PC-9 (cell line): ENCODE measurements around the gene PPP1R7. TPM values are rescaled to one million over a fixed set of nuclear protein-coding genes. Genes with fewer than 3 reads are reported as not detected.

Source experiments
- BruUV-seq: library from RNA; stranded (reverse); fragments of 400-500 nt; replicated peaks from 2 replicates; lab custom pipeline; 2021; lab: Mats Ljungman, UMichigan
- CTCF ChIA-PET: fragments of 300-600 bp; sonication (Branson Sonifier 250); formaldehyde crosslinking; loops from one replicate; lab custom pipeline; 2022; ENCODE audit warnings: antibody characterized with exemption; lab: Charles Lee
- POLR2A ChIA-PET: fragments of 300-600 bp; sonication (Branson Sonifier 250); formaldehyde crosslinking; loops from one replicate; lab custom pipeline; 2022; ENCODE audit warnings: antibody characterized with exemption; ENCODE audit not compliant: unreplicated experiment; lab: Charles Lee
- DNase-seq, 2 experiments: peaks; one replicate each; pipeline versions ENCODE4 v3.0.0 to v3.0.0-alpha.2; 2015 to 2022; ENCODE audit warnings: mixed read lengths in 1 of 2
- H2AFZ ChIP-seq: fragments of 200-600 bp; sonication (generic); 2 replicates; pipeline ENCODE4 v1.8.1; 2017; ENCODE audit warnings: antibody characterized with exemption
- H3F3A ChIP-seq: fragments of 200-600 bp; sonication (generic); 2 replicates; pipeline ENCODE4 v1.8.1; 2017; ENCODE audit warnings: antibody characterized with exemption, mild to moderate bottlenecking, low read depth; ENCODE audit not compliant: insufficient read depth
- H3K27ac ChIP-seq: fragments of 200-600 bp; sonication (generic); 2 replicates; pipeline ENCODE4 v1.6.1; 2016; ENCODE audit warnings: mixed run types
- H3K27me3 ChIP-seq: fragments of 200-600 bp; sonication (generic); 2 replicates; pipeline ENCODE4 v1.6.1; 2016; ENCODE audit warnings: low read depth, mixed run types; ENCODE audit not compliant: insufficient read depth
- H3K36me3 ChIP-seq: fragments of 200-600 bp; sonication (generic); 2 replicates; pipeline ENCODE4 v1.6.1; 2016; ENCODE audit warnings: low read depth, mixed run types
- H3K4me1 ChIP-seq: fragments of 200-600 bp; sonication (generic); replicated peaks from 2 replicates; pipeline ENCODE4 v1.6.1; 2016; ENCODE audit warnings: mixed run types; ENCODE audit not compliant: insufficient read depth
- H3K4me2 ChIP-seq: fragments of 200-600 bp; sonication (generic); 2 replicates; pipeline ENCODE4 v1.6.1; 2017; ENCODE audit warnings: mixed run types
- H3K4me3 ChIP-seq: fragments of 200-600 bp; sonication (generic); 2 replicates; pipeline ENCODE4 v1.6.1; 2016; ENCODE audit warnings: mixed run types
- H3K79me2 ChIP-seq: fragments of 200-600 bp; sonication (generic); 2 replicates; pipeline ENCODE4 v1.6.1; 2017; ENCODE audit warnings: low read depth, mixed run types
- H3K9me2 ChIP-seq: fragments of 200-600 bp; sonication (generic); 2 replicates; pipeline ENCODE4 v1.8.1; 2017; ENCODE audit warnings: mild to moderate bottlenecking; ENCODE audit not compliant: insufficient read depth
- H3K9me3 ChIP-seq: fragments of 200-600 bp; sonication (generic); 2 replicates; pipeline ENCODE4 v1.8.1; 2016; ENCODE audit warnings: low read depth; ENCODE audit not compliant: insufficient read depth
- H4K20me1 ChIP-seq: fragments of 200-600 bp; sonication (generic); 2 replicates; pipeline ENCODE4 v1.8.1; 2017; ENCODE audit not compliant: insufficient read depth
- EZH2 ChIP-seq: fragments of 200-600 bp; sonication (generic); IDR thresholded peaks from 2 replicates; pipeline ENCODE4 v1.8.0; 2017; ENCODE audit warnings: antibody characterized with exemption, low read depth
- intact Hi-C: fragments of 100-400 bp; cut with micrococcal nuclease; formaldehyde crosslinking; loops from one replicate; pipeline ENCODE4 v1.10.0; 2022; ENCODE audit not compliant: unreplicated experiment
- total RNA-seq: library from RNA; stranded (reverse); gene quantifications from 2 replicates; pipeline ENCODE4 v1.2.3, GENCODE V29; 2021
- TF ChIP-seq, protein P1 (sequence below): fragments of 200-600 bp; sonication (generic); conservative IDR thresholded peaks from 2 replicates; pipeline ENCODE4 v1.6.1; 2017; ENCODE audit warnings: mixed run types, antibody characterized with exemption, mild to moderate bottlenecking, moderate library complexity

The PPP1R7 gene
- total RNA-seq, 1 experiment from 2014 or later: 113 TPM

GRCh38 chr2:241188361-241189092 lies 38.3 kb downstream of the PPP1R7 start, which contains the start of gene ANO7:
Gene ANO7 (plus strand): TSS chr2:241188677. CDS start chr2:241190064, 1,387 bp downstream.
- peaks cover 40% of the 10 kb centered on the region for H3K27me3 ChIP-seq
- DNase-seq: peak in 1 of 2 experiments; percentile 56
- BruUV-seq: no TSS peak
- H3F3A ChIP-seq: peaks cover 4% of the 10 kb centered on the region; the same call in 1 of the 2 replicates
- no peaks in the 10 kb centered on the region for H3K36me3 ChIP-seq
- no peaks in the 10 kb centered on the region for H3K79me2 ChIP-seq
- H3K4me2 ChIP-seq: no peak within 1 kb of the TSS
- no peak within 1 kb of the TSS for H2AFZ ChIP-seq
- intact Hi-C loops: no loop called here
- H3K9me3 ChIP-seq: no peaks in the 10 kb centered on the region
- ChIA-PET POLR2A (no interaction called here), CTCF (no interaction called here)
- H3K4me1 ChIP-seq: no peaks in the 10 kb centered on the region
- TF ChIP-seq EZH2: no peak
- TF ChIP-seq, protein P1, sequence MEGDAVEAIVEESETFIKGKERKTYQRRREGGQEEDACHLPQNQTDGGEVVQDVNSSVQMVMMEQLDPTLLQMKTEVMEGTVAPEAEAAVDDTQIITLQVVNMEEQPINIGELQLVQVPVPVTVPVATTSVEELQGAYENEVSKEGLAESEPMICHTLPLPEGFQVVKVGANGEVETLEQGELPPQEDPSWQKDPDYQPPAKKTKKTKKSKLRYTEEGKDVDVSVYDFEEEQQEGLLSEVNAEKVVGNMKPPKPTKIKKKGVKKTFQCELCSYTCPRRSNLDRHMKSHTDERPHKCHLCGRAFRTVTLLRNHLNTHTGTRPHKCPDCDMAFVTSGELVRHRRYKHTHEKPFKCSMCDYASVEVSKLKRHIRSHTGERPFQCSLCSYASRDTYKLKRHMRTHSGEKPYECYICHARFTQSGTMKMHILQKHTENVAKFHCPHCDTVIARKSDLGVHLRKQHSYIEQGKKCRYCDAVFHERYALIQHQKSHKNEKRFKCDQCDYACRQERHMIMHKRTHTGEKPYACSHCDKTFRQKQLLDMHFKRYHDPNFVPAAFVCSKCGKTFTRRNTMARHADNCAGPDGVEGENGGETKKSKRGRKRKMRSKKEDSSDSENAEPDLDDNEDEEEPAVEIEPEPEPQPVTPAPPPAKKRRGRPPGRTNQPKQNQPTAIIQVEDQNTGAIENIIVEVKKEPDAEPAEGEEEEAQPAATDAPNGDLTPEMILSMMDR: no peak
- no peaks in the 10 kb centered on the region for H3K9me2 ChIP-seq
- H3K27ac ChIP-seq: no peak within 1 kb of the TSS
- H4K20me1 ChIP-seq: no peaks in the 10 kb centered on the region
- H3K4me3 ChIP-seq: no peak within 1 kb of the TSS

GRCh38 chr2:241189093-241189855 lies 39.0 kb downstream of the PPP1R7 start:
- no peak for TF ChIP-seq EZH2
- TF ChIP-seq, protein P1: no peak
- DNase-seq: no peak
- no peak overlapping the region for H2AFZ ChIP-seq
- CTCF ChIA-PET: no interaction called here
- H3K27ac ChIP-seq: no peak overlapping the region
- peaks cover 4% of the 10 kb centered on the region; the same call in 1 of the 2 replicates for H3F3A ChIP-seq
- H3K9me2 ChIP-seq: no peaks in the 10 kb centered on the region
- peaks cover 40% of the 10 kb centered on the region for H3K27me3 ChIP-seq
- H3K36me3 ChIP-seq: no peaks in the 10 kb centered on the region
- H4K20me1 ChIP-seq: no peaks in the 10 kb centered on the region
- intact Hi-C loops: no loop called here
- POLR2A ChIA-PET: interaction anchor here (0.5 kb wide), 1 partner anchor 283 kb away, joined by 3 read pairs; the partner anchor contains the start of gene CROCC2
- BruUV-seq: no TSS peak
- no peak overlapping the region for H3K4me3 ChIP-seq
- H3K4me1 ChIP-seq: no peaks in the 10 kb centered on the region
- no peak overlapping the region for H3K4me2 ChIP-seq
- H3K79me2 ChIP-seq: no peaks in the 10 kb centered on the region
- no peaks in the 10 kb centered on the region for H3K9me3 ChIP-seq

GRCh38 chr2:241189856-241190201 lies 39.6 kb downstream of the PPP1R7 start:
- CTCF ChIA-PET: no interaction called here
- no peak overlapping the region for H3K27ac ChIP-seq
- no peaks in the 10 kb centered on the region for H3F3A ChIP-seq
- no peak for TF ChIP-seq EZH2
- TF ChIP-seq, protein P1: no peak
- no peak overlapping the region for H3K4me2 ChIP-seq
- H3K27me3 ChIP-seq: peaks cover 40% of the 10 kb centered on the region
- no peak for DNase-seq
- H3K79me2 ChIP-seq: no peaks in the 10 kb centered on the region
- no peaks in the 10 kb centered on the region for H4K20me1 ChIP-seq
- H3K9me3 ChIP-seq: no peaks in the 10 kb centered on the region
- POLR2A ChIA-PET: interaction anchor here (0.5 kb wide), 1 partner anchor 284 kb away, joined by 3 read pairs; the partner anchor contains the start of gene CROCC2
- intact Hi-C loops: no loop called here
- H3K9me2 ChIP-seq: no peaks in the 10 kb centered on the region
- BruUV-seq: no TSS peak
- H3K4me3 ChIP-seq: no peak overlapping the region
- H2AFZ ChIP-seq: no peak overlapping the region
- H3K4me1 ChIP-seq: no peaks in the 10 kb centered on the region
- H3K36me3 ChIP-seq: no peaks in the 10 kb centered on the region
